Measurements from ENCODE around the gene RNF114. TPM values are rescaled to one million over a fixed set of nuclear protein-coding genes. Genes with fewer than 3 reads are reported as not detected.
A peak's percentile ranks its signal among the peaks of the same experiment; 100 is the strongest.

The RNF114 gene
- total and polyA plus RNA-seq, 2 experiments from 2014 or later = 65.8 to 93.7 TPM

GRCh38 chr20:49919461-49919860 lies 16.7 kb upstream of the RNF114 start:
- Histone ChIP-seq H3K36me3 (replicated peaks; ENCODE audit: insufficient read depth, low read depth) (no peaks in the 10 kb centered on the region), H3K4me1 (ENCODE audit: insufficient read depth) (peaks cover 17% of the 10 kb centered on the region), H3K4me3 (no peak overlapping the region), H4K20me1 (ENCODE audit: insufficient read depth, poor library complexity, severe bottlenecking) (no peaks in the 10 kb centered on the region), H3K27me3 (no peaks in the 10 kb centered on the region), H2AFZ (no peak overlapping the region), H3K27ac (no peak overlapping the region), H3K9me2 (replicated peaks; ENCODE audit: insufficient read depth) (no peaks in the 10 kb centered on the region), H3K79me2 (peaks cover 8% of the 10 kb centered on the region), H3K9me3 (ENCODE audit: low read depth) (no peaks in the 10 kb centered on the region), H3K4me2 (no peak overlapping the region)
- DNase-seq (ENCODE audit: low spot score) = no peak
- no peak for TF ChIP-seq CTCF (IDR thresholded peaks at IDR 0.05; ENCODE audit: poor library complexity)
- 94% methylated on average over 2 of the region's 2 CpGs for whole genome bisulfite sequencing (ENCODE audit: low lambda C conversion rate, missing lambda C conversion rate)

GRCh38 chr20:49924247-49924646 lies 11.9 kb upstream of the RNF114 start:
- TF ChIP-seq EZH2 (IDR thresholded peaks at IDR 0.05; ENCODE audit: borderline replicate concordance) = no peak
- TF ChIP-seq EZH2phosphoT487 (IDR thresholded peaks at IDR 0.05; ENCODE audit: low read depth, severe bottlenecking, unreplicated experiment) = no peak
- TF ChIP-seq CTCF (IDR thresholded peaks at IDR 0.05; ENCODE audit: poor library complexity) = no peak
- Histone ChIP-seq H3K4me1 (ENCODE audit: insufficient read depth) (peaks cover 8% of the 10 kb centered on the region), H3K27ac (peak overlapping the region; percentile 64), H3K9me3 (ENCODE audit: low read depth) (no peaks in the 10 kb centered on the region), H4K20me1 (ENCODE audit: insufficient read depth, poor library complexity, severe bottlenecking) (no peaks in the 10 kb centered on the region), H3K4me2 (no peak overlapping the region), H2AFZ (no peak overlapping the region), H3K79me2 (no peaks in the 10 kb centered on the region), H3K9me2 (replicated peaks; ENCODE audit: insufficient read depth) (no peaks in the 10 kb centered on the region), H3K36me3 (replicated peaks; ENCODE audit: insufficient read depth, low read depth) (no peaks in the 10 kb centered on the region), H3K27me3 (no peaks in the 10 kb centered on the region), H3K4me3 (no peak overlapping the region)
- WGBS (ENCODE audit: low lambda C conversion rate, missing lambda C conversion rate) = 59% methylated on average over 4 of the region's 4 CpGs
- DNase-seq (ENCODE audit: low spot score) = no peak

GRCh38 chr20:49925901-49926454 lies 10.2 kb upstream of the RNF114 start:
- no peak for TF ChIP-seq EZH2 (IDR thresholded peaks at IDR 0.05; ENCODE audit: borderline replicate concordance)
- TF ChIP-seq CTCF (IDR thresholded peaks at IDR 0.05; ENCODE audit: poor library complexity) = no peak
- TF ChIP-seq EZH2phosphoT487 (IDR thresholded peaks at IDR 0.05; ENCODE audit: low read depth, severe bottlenecking, unreplicated experiment) = no peak
- H3K36me3 ChIP-seq (replicated peaks; ENCODE audit: insufficient read depth, low read depth) = no peaks in the 10 kb centered on the region
- no peak overlapping the region for H3K27ac ChIP-seq
- no peak overlapping the region for H3K4me3 ChIP-seq
- H2AFZ ChIP-seq = no peak overlapping the region
- H3K4me2 ChIP-seq = no peak overlapping the region
- no peaks in the 10 kb centered on the region for H3K9me2 ChIP-seq (replicated peaks; ENCODE audit: insufficient read depth)
- no peaks in the 10 kb centered on the region for H3K9me3 ChIP-seq (ENCODE audit: low read depth)
- H3K4me1 ChIP-seq (ENCODE audit: insufficient read depth) = peaks cover 8% of the 10 kb centered on the region
- H3K79me2 ChIP-seq = no peaks in the 10 kb centered on the region
- no peak for DNase-seq (ENCODE audit: low spot score)
- no peaks in the 10 kb centered on the region for H3K27me3 ChIP-seq
- no peaks in the 10 kb centered on the region for H4K20me1 ChIP-seq (ENCODE audit: insufficient read depth, poor library complexity, severe bottlenecking)
- WGBS (ENCODE audit: low lambda C conversion rate, missing lambda C conversion rate) = 89% methylated on average over 2 of the region's 2 CpGs
